ENCODE measurements around the gene SFXN3. TPM values are rescaled to one million over a fixed set of nuclear protein-coding genes. Genes with fewer than 3 reads are reported as not detected.

SFXN3 gene
- total RNA-seq, 1 experiment from 2014 or later: 35.2 TPM

DNA sequence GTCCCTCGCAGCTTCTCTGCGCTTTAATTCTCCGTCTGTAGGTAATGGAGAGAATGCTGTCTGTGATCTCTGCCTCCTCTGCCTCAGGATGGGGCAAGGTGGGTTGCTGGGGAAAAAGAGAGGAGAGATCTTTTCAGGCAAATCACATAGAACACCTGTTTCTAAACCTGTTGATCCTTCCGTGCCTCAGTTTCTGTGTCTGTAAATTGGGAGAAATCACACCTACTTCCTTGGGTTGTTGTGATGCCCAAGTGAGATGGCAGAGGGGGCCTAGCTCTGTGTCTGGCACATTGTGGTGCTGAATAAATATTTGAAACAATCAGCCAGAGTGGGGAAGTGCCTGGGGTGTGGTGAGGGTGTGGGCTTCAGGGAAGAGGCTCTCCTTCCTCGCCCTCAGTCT is 59.6 kb downstream of the SFXN3 start:
- intact Hi-C loops (cut with micrococcal nuclease; ENCODE audit: unreplicated experiment): no loop called here
- peaks cover 25% of the 10 kb centered on the region for H3K27me3 ChIP-seq (ENCODE audit: insufficient read depth, low read depth)
- no peaks in the 10 kb centered on the region for H3K9me3 ChIP-seq (ENCODE audit: insufficient read depth, low read depth)
- H3F3A ChIP-seq (ENCODE audit: insufficient read depth, low read depth): no peaks in the 10 kb centered on the region
- no TSS peak for BruUV-seq (replicated peaks)
- H3K27ac ChIP-seq: no peak overlapping the region
- no peaks in the 10 kb centered on the region for H4K20me1 ChIP-seq (ENCODE audit: insufficient read depth)
- H2AFZ ChIP-seq: no peak overlapping the region
- no peak overlapping the region for H3K4me3 ChIP-seq
- POLR2A ChIA-PET (ENCODE audit: unreplicated experiment): no interaction called here
- no peak for TF ChIP-seq EZH2 (IDR thresholded peaks at IDR 0.05; ENCODE audit: low read depth)
- TF ChIP-seq, protein P1, sequence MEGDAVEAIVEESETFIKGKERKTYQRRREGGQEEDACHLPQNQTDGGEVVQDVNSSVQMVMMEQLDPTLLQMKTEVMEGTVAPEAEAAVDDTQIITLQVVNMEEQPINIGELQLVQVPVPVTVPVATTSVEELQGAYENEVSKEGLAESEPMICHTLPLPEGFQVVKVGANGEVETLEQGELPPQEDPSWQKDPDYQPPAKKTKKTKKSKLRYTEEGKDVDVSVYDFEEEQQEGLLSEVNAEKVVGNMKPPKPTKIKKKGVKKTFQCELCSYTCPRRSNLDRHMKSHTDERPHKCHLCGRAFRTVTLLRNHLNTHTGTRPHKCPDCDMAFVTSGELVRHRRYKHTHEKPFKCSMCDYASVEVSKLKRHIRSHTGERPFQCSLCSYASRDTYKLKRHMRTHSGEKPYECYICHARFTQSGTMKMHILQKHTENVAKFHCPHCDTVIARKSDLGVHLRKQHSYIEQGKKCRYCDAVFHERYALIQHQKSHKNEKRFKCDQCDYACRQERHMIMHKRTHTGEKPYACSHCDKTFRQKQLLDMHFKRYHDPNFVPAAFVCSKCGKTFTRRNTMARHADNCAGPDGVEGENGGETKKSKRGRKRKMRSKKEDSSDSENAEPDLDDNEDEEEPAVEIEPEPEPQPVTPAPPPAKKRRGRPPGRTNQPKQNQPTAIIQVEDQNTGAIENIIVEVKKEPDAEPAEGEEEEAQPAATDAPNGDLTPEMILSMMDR (conservative IDR thresholded peaks at IDR 0.05): no peak
- CTCF ChIA-PET: no interaction called here
- no peaks in the 10 kb centered on the region for H3K9me2 ChIP-seq (ENCODE audit: insufficient read depth)
- no peak for DNase-seq
- no peak overlapping the region for H3K4me2 ChIP-seq
- no peaks in the 10 kb centered on the region for H3K79me2 ChIP-seq (ENCODE audit: low read depth)
- no peaks in the 10 kb centered on the region for H3K36me3 ChIP-seq (ENCODE audit: low read depth)
- 0 out of 2 replicates have a peak, but pooled peaks cover 7% of the 10 kb centered on the region for H3K4me1 ChIP-seq (replicated peaks; ENCODE audit: insufficient read depth)

Other genes with a start within 250 kb of the SFXN3 start
- gene SLF2, start 118.3 kb upstream of the SFXN3 start, total RNA-seq (2021): 13.6 and 17.1 TPM in 2 replicates
- 0.70 and 0.83 TPM in 2 replicates for gene SEMA4G, start 61.7 kb upstream of the SFXN3 start, total RNA-seq (2021)
- gene MRPL43, start 43.7 kb upstream of the SFXN3 start, total RNA-seq (2021): 41.0 and 45.7 TPM in 2 replicates
- gene TWNK, start 43.7 kb upstream of the SFXN3 start, total RNA-seq (2021): 7.5 and 7.9 TPM in 2 replicates
- gene LZTS2, start 31.4 kb upstream of the SFXN3 start, total RNA-seq (2021): 32.5 and 39.5 TPM in 2 replicates
- 2.3 and 2.8 TPM in 2 replicates for gene PDZD7, start 105 bp upstream of the SFXN3 start, total RNA-seq (2021)
- 19.7 and 21.2 TPM in 2 replicates for gene KAZALD1, start 30.8 kb downstream of the SFXN3 start, total RNA-seq (2021)
- gene TLX1, start 100.1 kb downstream of the SFXN3 start, total RNA-seq (2021): not detected in 2 replicates
- gene LBX1, start 198.2 kb downstream of the SFXN3 start, total RNA-seq (2021): not detected in 2 replicates

Measured in PC-9 (cell line).